Chondrocyte (in vitro differentiated cells): ENCODE measurements around the gene COPS4. TPM values are rescaled to one million over a fixed set of nuclear protein-coding genes. Genes with fewer than 3 reads are reported as not detected.
A peak's percentile ranks its signal among the peaks of the same experiment; 100 is the strongest.
"Not testable (repeated sequence)": the region's sequence is repeated elsewhere in the genome, so short reads cannot be mapped to it uniquely, and the experiment has no call there.

Experiments used
- DNase-seq: peaks from one replicate; pipeline ENCODE4 v3.0.0; 2021; ENCODE audit warnings: mixed read lengths, low spot score
- H3K27ac Mint-ChIP-seq: one replicate; pipeline ENCODE4 v1.8.0; 2021; ENCODE audit warnings: mild to moderate bottlenecking, moderate library complexity, mixed read lengths; ENCODE audit not compliant: unreplicated experiment
- H3K27me3 Mint-ChIP-seq: 2 replicates; pipeline ENCODE4 v1.8.0; 2021; ENCODE audit warnings: low read depth, mixed read lengths
- H3K36me3 Mint-ChIP-seq: 2 replicates; pipeline ENCODE4 v1.8.0; 2021; ENCODE audit warnings: low read depth, mixed read lengths
- H3K4me1 Mint-ChIP-seq: 2 replicates; pipeline ENCODE4 v1.8.0; 2021; ENCODE audit warnings: low read depth, mild to moderate bottlenecking, mixed read lengths
- H3K4me3 Mint-ChIP-seq: one replicate; pipeline ENCODE4 v1.8.0; 2021; ENCODE audit warnings: mild to moderate bottlenecking, moderate library complexity, mixed read lengths; ENCODE audit not compliant: unreplicated experiment
- H3K9me3 Mint-ChIP-seq: 2 replicates; pipeline ENCODE4 v1.8.0; 2021; ENCODE audit warnings: low read depth, mixed read lengths
- long read RNA-seq: library from polyadenylated mRNA; stranded (forward); transcript quantifications from one replicate; pipeline ENCODE4 v2.0.0, GENCODE V29; 2021
- total RNA-seq: library from RNA; stranded (reverse); gene quantifications from 3 replicates; pipeline ENCODE4 v1.2.1, GENCODE V29; 2021
- TF ChIP-seq, protein P1 (sequence below): fragments of 200-600 bp; sonication (generic); IDR thresholded peaks from 2 replicates; pipeline ENCODE4 v1.5.0; 2021; ENCODE audit warnings: antibody characterized with exemption, mild to moderate bottlenecking, moderate library complexity

Gene COPS4
- 30.6 to 37.5 TPM (median 31.8 TPM) in 3 replicates for total RNA-seq
- long read RNA-seq, transcript COPS4-209 (11 exons, 1,695 nt) = minor isoform, 7 of 72 reads
- long read RNA-seq, transcript COPS4-201 (10 exons, 1,744 nt) = major isoform, 60 of 72 reads
- long read RNA-seq, partial matches to known transcripts = 0 of 72 reads
- long read RNA-seq, other reads (novel, unspliced or antisense) = 3 of 72 reads

DNA sequence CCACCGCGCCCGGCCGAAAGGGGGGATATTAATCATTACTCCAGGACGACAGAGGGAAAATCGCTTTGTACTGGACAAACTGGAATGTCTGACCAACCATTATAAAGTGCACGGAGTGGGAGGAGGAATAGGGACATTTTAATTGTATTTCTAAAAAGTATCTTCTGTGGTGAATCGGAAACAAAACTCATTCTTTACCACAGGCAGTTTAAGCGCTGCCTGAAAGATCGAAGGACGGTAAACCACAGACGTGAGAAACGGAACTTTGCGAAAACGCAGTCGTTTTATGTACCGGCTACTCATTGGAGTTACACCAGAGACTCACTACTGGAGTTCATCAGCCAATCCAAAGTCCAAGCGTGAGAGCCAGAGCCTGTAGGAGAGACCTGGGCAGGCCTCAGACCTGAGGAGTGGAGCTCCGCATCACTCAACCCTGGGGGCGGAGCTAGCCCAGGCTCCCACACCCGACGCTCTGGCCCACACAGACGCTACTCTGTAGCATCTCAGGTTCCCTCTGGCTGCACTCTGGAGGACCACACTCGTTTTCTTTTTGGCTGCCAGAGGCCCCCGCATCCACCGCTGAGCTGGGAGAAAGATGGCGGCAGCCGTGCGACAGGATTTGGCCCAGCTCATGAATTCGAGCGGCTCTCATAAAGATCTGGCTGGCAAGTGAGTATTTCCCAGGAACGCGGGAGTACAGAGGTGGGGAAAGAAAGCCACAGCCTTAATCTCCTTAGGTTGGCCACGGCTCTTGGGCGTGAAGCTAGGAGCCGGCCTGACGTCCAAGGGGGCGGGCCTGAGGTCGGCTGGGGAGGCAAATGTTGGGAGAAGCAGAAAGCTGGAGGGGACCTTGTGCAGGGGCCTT is at the start of gene COPS4:
Gene COPS4 (plus strand): TSS at position 554 of the 865 bp plus-strand sequence. CDS start 42 bp downstream, at position 596.
- Mint-ChIP-seq H3K36me3 (no peaks in the 10 kb centered on the region), H3K4me3 (peak within 1 kb of the TSS; percentile 99), H3K27me3 (no peaks in the 10 kb centered on the region), H3K27ac (peak within 1 kb of the TSS; percentile 100), H3K9me3 (no peaks in the 10 kb centered on the region), H3K4me1 (peaks cover 24% of the 10 kb centered on the region)
- DNase-seq = peak; percentile 99
- TF ChIP-seq, protein P1, sequence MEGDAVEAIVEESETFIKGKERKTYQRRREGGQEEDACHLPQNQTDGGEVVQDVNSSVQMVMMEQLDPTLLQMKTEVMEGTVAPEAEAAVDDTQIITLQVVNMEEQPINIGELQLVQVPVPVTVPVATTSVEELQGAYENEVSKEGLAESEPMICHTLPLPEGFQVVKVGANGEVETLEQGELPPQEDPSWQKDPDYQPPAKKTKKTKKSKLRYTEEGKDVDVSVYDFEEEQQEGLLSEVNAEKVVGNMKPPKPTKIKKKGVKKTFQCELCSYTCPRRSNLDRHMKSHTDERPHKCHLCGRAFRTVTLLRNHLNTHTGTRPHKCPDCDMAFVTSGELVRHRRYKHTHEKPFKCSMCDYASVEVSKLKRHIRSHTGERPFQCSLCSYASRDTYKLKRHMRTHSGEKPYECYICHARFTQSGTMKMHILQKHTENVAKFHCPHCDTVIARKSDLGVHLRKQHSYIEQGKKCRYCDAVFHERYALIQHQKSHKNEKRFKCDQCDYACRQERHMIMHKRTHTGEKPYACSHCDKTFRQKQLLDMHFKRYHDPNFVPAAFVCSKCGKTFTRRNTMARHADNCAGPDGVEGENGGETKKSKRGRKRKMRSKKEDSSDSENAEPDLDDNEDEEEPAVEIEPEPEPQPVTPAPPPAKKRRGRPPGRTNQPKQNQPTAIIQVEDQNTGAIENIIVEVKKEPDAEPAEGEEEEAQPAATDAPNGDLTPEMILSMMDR = peak; percentile 74

DNA sequence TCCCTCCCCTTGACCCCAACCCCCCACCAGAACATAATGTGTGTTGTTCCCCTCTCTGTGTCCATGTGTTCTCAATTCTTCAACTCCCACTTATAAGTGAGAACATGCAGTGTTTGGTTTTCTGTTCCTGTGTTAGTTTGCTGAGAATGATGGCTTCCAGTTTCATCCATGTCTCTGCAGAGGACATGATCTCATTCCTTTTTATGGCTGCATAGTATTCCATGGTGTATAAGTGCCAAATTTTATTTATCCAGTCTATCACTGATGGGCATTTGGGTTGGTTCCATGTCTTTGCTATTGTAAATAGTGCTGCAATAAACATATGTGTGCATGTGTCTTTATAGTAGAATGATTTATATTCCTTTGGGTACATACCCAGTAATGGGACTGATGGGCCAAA is 47.5 kb upstream of the COPS4 start:
- not testable (repeated sequence) for DNase-seq, H3K9me3 Mint-ChIP-seq, H3K4me3 Mint-ChIP-seq, H3K27ac Mint-ChIP-seq, H3K27me3 Mint-ChIP-seq, H3K36me3 Mint-ChIP-seq
- H3K4me1 Mint-ChIP-seq = peaks cover 18% of the 10 kb centered on the region

DNA sequence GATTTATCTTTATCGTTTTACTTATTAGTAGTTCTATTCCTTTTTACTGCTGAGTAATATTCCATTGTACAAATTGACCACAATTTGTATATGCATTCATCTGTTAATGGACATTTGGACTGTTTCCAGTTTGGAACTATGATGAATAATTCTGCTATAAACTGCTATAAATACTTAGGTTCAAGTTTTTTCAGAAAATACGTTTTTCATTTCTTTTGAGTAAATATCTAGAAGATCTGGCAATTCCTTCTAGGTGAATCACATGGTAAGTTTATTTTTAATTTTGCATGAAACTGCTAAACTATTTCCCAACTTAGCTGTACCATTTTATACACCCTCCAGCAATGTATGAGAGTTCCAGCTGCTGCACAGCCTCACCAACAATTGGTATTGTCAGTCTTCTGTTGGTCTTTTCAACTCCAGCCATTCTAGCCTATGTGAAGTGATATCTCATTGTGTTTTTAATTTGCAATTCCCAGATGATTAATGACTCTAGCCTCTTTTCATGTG is 46.6 kb upstream of the COPS4 start:
- H3K36me3 Mint-ChIP-seq = no peaks in the 10 kb centered on the region
- TF ChIP-seq, protein P1 = no peak
- peaks cover 18% of the 10 kb centered on the region for H3K4me1 Mint-ChIP-seq
- no peak for DNase-seq
- no peaks in the 10 kb centered on the region for H3K9me3 Mint-ChIP-seq
- peak overlapping the region; percentile 81 for H3K27ac Mint-ChIP-seq
- H3K27me3 Mint-ChIP-seq = no peaks in the 10 kb centered on the region
- no peak overlapping the region for H3K4me3 Mint-ChIP-seq

GRCh38 chr4:82989575-82990429 is 45.2 kb upstream of the COPS4 start:
- H3K27ac Mint-ChIP-seq = peak overlapping the region; percentile 83
- no peaks in the 10 kb centered on the region for H3K9me3 Mint-ChIP-seq
- TF ChIP-seq, protein P1 = no peak
- H3K4me1 Mint-ChIP-seq = peaks cover 18% of the 10 kb centered on the region
- no peaks in the 10 kb centered on the region for H3K36me3 Mint-ChIP-seq
- no peaks in the 10 kb centered on the region for H3K27me3 Mint-ChIP-seq
- no peak for DNase-seq
- no peak overlapping the region for H3K4me3 Mint-ChIP-seq

DNA sequence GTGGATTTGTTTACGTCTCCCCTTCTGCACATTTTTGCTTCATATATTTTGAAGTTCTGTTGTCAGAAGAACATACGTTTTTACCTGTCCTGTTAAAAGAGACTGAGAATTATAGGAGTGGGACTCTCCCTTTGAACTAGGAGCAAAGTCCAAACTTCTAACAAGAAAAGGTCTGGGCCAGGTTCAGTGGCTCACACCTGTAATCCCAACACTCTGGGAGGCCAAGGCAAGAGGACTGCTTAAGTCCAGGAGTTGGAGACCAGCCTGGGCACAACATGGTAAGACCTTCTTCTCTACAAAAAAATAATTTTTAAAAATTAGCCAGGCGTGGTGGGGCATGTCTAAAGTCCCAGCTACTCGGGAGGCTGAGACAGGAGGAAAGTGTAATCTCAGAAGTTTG is 40.1 kb upstream of the COPS4 start:
- DNase-seq = no peak
- TF ChIP-seq, protein P1 = no peak
- Mint-ChIP-seq H3K4me1 (peaks cover 4% of the 10 kb centered on the region), H3K9me3 (no peaks in the 10 kb centered on the region), H3K27me3 (no peaks in the 10 kb centered on the region), H3K27ac (no peak overlapping the region), H3K36me3 (no peaks in the 10 kb centered on the region), H3K4me3 (no peak overlapping the region)
